Heart left ventricle (tissue), 16 donors: ENCODE results near the gene HORMAD2. TPM values are rescaled to one million over a fixed set of nuclear protein-coding genes. Genes with fewer than 3 reads are reported as not detected.
A peak's percentile ranks its signal among the peaks of the same experiment; 100 is the strongest.

Source experiments
- ATAC-seq, 4 donors: fragments of 200-7000 bp; cut with Tn5 transposase; one replicate each; pipeline ENCODE4 v1.9.1; 2020 to 2022; ENCODE audit warnings: moderate library complexity in 4 of 4, mild to moderate bottlenecking in 3 of 4, moderate number of reproducible peaks in 1 of 4
- DNase-seq, 5 donors: peaks; one replicate each; pipeline ENCODE4 v3.0.0-alpha.2; 2020
- H3K27ac ChIP-seq, 12 donors: fragments of 200-600 bp; sonication (generic) in 4 of 12; one replicate each; pipeline versions ENCODE4 v1.5.0 to v1.8.0; 2016 to 2022; ENCODE audit warnings: mild to moderate bottlenecking in 2 of 12
- H3K27me3 ChIP-seq, 9 donors: fragments of 200-600 bp; sonication (generic) in 2 of 9; one replicate each; pipeline versions ENCODE4 v1.5.1 to v1.8.0; 2016 to 2022; ENCODE audit warnings: mild to moderate bottlenecking in 3 of 9
- H3K36me3 ChIP-seq, 9 donors: fragments of 200-600 bp; sonication (generic) in 2 of 9; one replicate each; pipeline versions ENCODE4 v1.5.0 to v1.8.0; 2018 to 2022; ENCODE audit warnings: mild to moderate bottlenecking in 2 of 9
- H3K4me1 ChIP-seq, 12 donors: fragments of 200-600 bp; sonication (generic) in 4 of 12; one replicate each; pipeline versions ENCODE4 v1.5.0 to v1.8.0; 2016 to 2022; ENCODE audit warnings: mild to moderate bottlenecking in 3 of 12
- H3K4me3 ChIP-seq, 12 donors: fragments of 200-600 bp; sonication (generic) in 4 of 12; one replicate each; pipeline versions ENCODE4 v1.5.0 to v1.8.0; 2017 to 2022; ENCODE audit warnings: mild to moderate bottlenecking in 9 of 12, moderate library complexity in 4 of 12
- H3K9me3 ChIP-seq, 12 donors: fragments of 200-600 bp; sonication (generic) in 4 of 12; one replicate each; pipeline versions ENCODE4 v1.5.0 to v1.8.0; 2016 to 2022; ENCODE audit warnings: mild to moderate bottlenecking in 1 of 12
- POLR2A ChIP-seq, 2 donors: fragments of 450-650 bp; IDR thresholded peaks; one replicate each; pipeline ENCODE4 v1.6.1; 2017; ENCODE audit warnings: antibody characterized with exemption in 2 of 2, mild to moderate bottlenecking in 2 of 2, moderate library complexity in 2 of 2
- WGBS, 4 donors: extraction: QIAGEN DNeasy Blood & Tissue Kit in 2 of 4; methylation state at CpG; one replicate each; pipeline versions ENCODE4 v1.1.5 to v1.1.7; 2013 to 2018; 5-methylcytosine and 5-hydroxymethylcytosine counted together
- intact Hi-C, 10 donors: fragments of 100-400 bp; cut with DNase I; formaldehyde crosslinking; loops; one replicate each; pipeline versions ENCODE4 v1.11.1 to v1.14.2; 2022
- polyA plus RNA-seq, 2 donors: library from polyadenylated mRNA; stranded (reverse); fragments of 200-250 nt; gene quantifications; one replicate each; pipeline ENCODE4 v1.2.3, GENCODE V29; 2013
- total RNA-seq, 9 donors: library from RNA; depleted of rRNA in 2 of 9; stranded (reverse); fragments of >200 nt in 2 of 9; fragmentation: NEBNext Ultra II Directional in 3 of 9; extraction: Animal tissue kit (Norgen Biotek cat#: 25700) in 3 of 9; gene quantifications; one replicate each; pipeline versions ENCODE4 v1.1.0 to v1.2.4, GENCODE V29; 2016 to 2023
- TF ChIP-seq, protein P1 (sequence below), 12 donors: fragments of 200-600 bp; sonication (generic) in 4 of 12; IDR thresholded peaks; one replicate each; pipeline versions ENCODE4 v1.5.0 to v1.8.0; 2018 to 2022; ENCODE audit warnings: antibody characterized with exemption in 12 of 12, mild to moderate bottlenecking in 5 of 12
- donor health status: ischemic (EF 13 %, LVEDD 7.1; RV severe dilation, severe dysfunction).
- donor health status: healthy with polysubstance abuse.
- donor health status: DM: no; HTN: yes; CAD: no.
- donor health status: DM: no; HTN: no; CAD: no.
- donor health status: ischemic (EF 25% LVEDD 6.9; RV normal size, moderate dysfunction).
- donor health status: ischemic (EF 25% LVEDD 5.7; RV mildly dilated, moderate dysfunction).
- donor health status: healthy.
- donor health status: DM: yes; HTN: yes; CAD: no.
- donor health status: ischemic (EF 35%, LVEDD 5.7; RV mildly dilated, moderate dysfunction).
- donor health status: nonischemic (EF 11% LVEDD 7.7; RV severe dilation, severe dysfunction).
- donor health status: DM: yes; HTN: yes; CAD: no.
- donor health status: PGD.
- donor health status: ischemic (EF 29% LVEDD 5.4; RV normal size, mild dysfunction).
- donor health status: nonischemic (EF 23%, LVEDD 6.1; RV moderate dilation, normal function).

Gene HORMAD2
- total and polyA plus RNA-seq, 11 donors: not detected

DNA sequence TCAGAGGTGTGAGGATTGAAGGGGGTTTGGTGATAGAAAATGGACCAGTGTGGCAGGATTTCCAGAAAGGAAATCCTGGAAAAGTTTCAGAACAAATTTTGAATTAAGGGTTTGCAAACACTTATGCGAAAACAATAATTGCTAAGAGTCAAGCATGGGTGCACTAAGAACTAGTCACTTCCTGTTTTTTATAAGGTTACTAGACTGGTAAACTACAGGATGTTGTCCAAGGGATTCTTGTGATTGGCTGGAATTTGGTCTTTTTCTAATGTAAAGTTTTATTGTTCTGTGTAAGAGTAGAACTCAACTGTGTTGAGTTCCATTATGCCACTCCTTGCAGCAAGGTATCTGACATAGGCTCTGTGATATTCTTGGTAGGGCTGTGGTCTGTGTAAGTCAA is 112.2 kb downstream of the HORMAD2 start:
- Histone ChIP-seq H3K27ac (no peak overlapping the region), H3K27me3 (peaks cover 0 to 60% (median 5%) of the 10 kb centered on the region in 9 donors), H3K4me1 (peaks cover 0 to 52% (median 16%) of the 10 kb centered on the region in 12 donors), H3K4me3 (no peak overlapping the region), H3K9me3 (no peaks in the 10 kb centered on the region), H3K36me3 (no peaks in the 10 kb centered on the region)
- TF ChIP-seq, protein P1, sequence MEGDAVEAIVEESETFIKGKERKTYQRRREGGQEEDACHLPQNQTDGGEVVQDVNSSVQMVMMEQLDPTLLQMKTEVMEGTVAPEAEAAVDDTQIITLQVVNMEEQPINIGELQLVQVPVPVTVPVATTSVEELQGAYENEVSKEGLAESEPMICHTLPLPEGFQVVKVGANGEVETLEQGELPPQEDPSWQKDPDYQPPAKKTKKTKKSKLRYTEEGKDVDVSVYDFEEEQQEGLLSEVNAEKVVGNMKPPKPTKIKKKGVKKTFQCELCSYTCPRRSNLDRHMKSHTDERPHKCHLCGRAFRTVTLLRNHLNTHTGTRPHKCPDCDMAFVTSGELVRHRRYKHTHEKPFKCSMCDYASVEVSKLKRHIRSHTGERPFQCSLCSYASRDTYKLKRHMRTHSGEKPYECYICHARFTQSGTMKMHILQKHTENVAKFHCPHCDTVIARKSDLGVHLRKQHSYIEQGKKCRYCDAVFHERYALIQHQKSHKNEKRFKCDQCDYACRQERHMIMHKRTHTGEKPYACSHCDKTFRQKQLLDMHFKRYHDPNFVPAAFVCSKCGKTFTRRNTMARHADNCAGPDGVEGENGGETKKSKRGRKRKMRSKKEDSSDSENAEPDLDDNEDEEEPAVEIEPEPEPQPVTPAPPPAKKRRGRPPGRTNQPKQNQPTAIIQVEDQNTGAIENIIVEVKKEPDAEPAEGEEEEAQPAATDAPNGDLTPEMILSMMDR (IDR thresholded peaks at IDR 0.05): no peak
- no peak for TF ChIP-seq POLR2A (IDR thresholded peaks at IDR 0.05)
- 39 to 83% (median 70%) methylated on average over 1 of the region's 1 CpG for WGBS, 4 donors
- DNase-seq: no peak
- ATAC-seq: no peak
- intact Hi-C loops: no loop called here

DNA sequence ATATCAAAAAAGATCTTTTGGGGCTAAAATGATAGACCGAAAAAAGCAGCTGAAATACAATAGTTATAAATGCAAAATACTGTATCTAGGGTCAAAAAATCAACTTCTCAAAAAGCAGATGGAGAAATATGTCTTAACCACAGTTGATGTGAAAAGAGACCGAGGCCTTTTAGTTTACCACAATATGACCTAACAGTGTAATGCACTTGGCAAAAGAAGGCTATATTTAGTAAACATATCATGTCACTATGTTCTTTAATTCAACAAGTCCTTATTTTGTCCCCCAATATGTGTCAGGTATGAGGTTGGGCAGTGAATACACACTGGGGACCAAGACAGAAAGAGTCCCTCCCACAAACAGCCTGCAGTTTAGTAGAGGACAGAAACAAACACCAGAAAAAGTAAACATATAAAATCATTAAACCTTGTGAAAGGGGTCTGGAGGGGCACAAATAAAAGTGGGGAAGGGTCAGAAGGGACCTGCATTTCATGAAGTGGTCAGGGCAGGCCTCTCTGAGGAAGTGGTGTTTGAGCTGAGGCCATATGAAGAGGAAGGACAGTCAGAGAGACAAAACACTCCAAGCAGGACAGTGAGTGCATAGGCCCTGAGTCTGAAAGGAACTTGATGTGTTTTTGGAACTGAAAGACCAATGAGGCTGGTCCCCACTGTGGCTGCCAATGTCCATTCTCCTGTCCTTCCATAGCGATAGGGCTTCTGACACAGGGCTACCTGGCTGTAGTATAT is 112.9 kb downstream of the HORMAD2 start:
- Histone ChIP-seq H3K27ac (peak overlapping the region in 1 of 12 donors; percentile 66), H3K36me3 (no peaks in the 10 kb centered on the region), H3K4me1 (peaks cover 0 to 55% (median 16%) of the 10 kb centered on the region in 12 donors), H3K27me3 (peaks cover 0 to 53% (median 5%) of the 10 kb centered on the region in 9 donors), H3K9me3 (no peaks in the 10 kb centered on the region), H3K4me3 (no peak overlapping the region)
- 88 to 93% (median 92%) methylated on average over 3 of the region's 3 CpGs for WGBS, 4 donors
- no peak for ATAC-seq
- intact Hi-C loops: no loop called here
- TF ChIP-seq, protein P1 (IDR thresholded peaks at IDR 0.05): no peak
- TF ChIP-seq POLR2A (IDR thresholded peaks at IDR 0.05): no peak
- no peak for DNase-seq

DNA sequence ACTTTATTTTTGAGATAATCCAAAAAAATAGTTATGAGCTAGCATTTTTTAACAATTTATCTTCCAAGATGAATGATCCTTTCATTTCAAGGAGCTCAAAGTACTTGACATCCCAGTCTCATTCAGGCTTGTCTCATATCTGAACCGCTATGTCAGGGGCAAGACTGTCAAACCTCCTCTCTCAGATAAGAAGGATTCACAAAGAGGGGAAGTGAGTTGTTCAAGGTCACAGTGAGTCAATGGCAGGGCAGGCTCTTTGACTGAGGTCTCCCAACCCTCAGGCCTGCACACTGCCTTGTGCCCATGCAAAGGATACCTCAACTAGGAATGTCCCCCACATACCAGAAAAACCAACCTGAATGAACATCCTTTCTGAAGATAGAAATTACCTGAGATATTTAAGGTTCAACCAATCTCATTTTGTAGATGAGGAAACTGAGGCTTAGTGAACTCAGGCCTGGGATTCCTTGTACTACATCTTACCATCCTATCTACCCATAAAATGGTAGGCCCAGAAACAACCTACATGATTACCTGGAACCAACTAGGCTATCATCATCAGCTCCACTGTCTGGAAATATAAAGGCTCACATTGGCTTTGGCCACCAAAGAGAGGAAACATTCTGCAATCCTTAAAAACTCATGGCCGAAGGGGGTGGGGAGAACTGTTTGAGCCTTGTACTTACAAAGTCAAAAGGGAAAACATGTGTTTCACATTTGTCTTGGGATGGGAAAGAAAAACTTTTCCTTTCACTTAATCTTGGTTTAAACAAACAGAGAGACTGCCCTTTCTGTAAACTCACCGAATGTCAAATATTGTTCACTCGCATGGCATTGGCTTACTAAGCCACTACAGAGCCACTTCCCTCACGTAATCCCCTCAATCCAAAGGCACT is 115.2 kb downstream of the HORMAD2 start:
- Histone ChIP-seq H3K4me3 (peak overlapping the region in 4 of 12 donors; percentile 0 to 25 (median 10)), H3K27ac (peak overlapping the region; percentile 32 to 88 (median 72)), H3K4me1 (peaks cover 0 to 55% (median 16%) of the 10 kb centered on the region in 12 donors), H3K27me3 (peaks cover 0 to 43% (median 7%) of the 10 kb centered on the region in 9 donors), H3K36me3 (no peaks in the 10 kb centered on the region), H3K9me3 (no peaks in the 10 kb centered on the region)
- no peak for DNase-seq
- peak; percentile 3 to 23 (median 14) for ATAC-seq
- intact Hi-C loops: no loop called here
- no peak for TF ChIP-seq POLR2A (IDR thresholded peaks at IDR 0.05)
- TF ChIP-seq, protein P1 (IDR thresholded peaks at IDR 0.05): no peak
- 32 to 63% (median 51%) methylated on average over 5 of the region's 5 CpGs for WGBS, 4 donors
